ENCODE results near the gene NUDC. TPM values are rescaled to one million over a fixed set of nuclear protein-coding genes. Genes with fewer than 3 reads are reported as not detected.

Gene NUDC
- total RNA-seq, 2 experiments from 2014 or later = 43.0 to 44.6 TPM

- ATAC-seq (ENCODE audit: poor library complexity) = no peak
- Histone ChIP-seq H3K4me3 (ENCODE audit: low read length) (no peak overlapping the region), H3K27me3 (ENCODE audit: control insufficient read depth in 1 of 2, insufficient read depth in 2 of 2, low read length in 2 of 2) (no peaks in the 10 kb centered on the region), H3K9me3 (ENCODE audit: control insufficient read depth in 1 of 2, insufficient read depth in 1 of 2, low read length in 2 of 2) (no peaks in the 10 kb centered on the region), H3K4me1 (ENCODE audit: insufficient read depth, low read length) (no peaks in the 10 kb centered on the region), H3K36me3 (ENCODE audit: insufficient read depth, low read length) (peaks cover 11% of the 10 kb centered on the region), H3K27ac (ENCODE audit: low read depth in 1 of 2, low read length in 2 of 2) (no peak overlapping the region)
- intact Hi-C loops (cut with DNase I, micrococcal nuclease) = no loop called here
- POLR2A ChIA-PET = interaction anchor here (0.6 kb wide), 1 partner anchor 354 kb away, joined by 3 read pairs; no protein-coding TSS in a partner anchor
- TF ChIP-seq, protein P1, sequence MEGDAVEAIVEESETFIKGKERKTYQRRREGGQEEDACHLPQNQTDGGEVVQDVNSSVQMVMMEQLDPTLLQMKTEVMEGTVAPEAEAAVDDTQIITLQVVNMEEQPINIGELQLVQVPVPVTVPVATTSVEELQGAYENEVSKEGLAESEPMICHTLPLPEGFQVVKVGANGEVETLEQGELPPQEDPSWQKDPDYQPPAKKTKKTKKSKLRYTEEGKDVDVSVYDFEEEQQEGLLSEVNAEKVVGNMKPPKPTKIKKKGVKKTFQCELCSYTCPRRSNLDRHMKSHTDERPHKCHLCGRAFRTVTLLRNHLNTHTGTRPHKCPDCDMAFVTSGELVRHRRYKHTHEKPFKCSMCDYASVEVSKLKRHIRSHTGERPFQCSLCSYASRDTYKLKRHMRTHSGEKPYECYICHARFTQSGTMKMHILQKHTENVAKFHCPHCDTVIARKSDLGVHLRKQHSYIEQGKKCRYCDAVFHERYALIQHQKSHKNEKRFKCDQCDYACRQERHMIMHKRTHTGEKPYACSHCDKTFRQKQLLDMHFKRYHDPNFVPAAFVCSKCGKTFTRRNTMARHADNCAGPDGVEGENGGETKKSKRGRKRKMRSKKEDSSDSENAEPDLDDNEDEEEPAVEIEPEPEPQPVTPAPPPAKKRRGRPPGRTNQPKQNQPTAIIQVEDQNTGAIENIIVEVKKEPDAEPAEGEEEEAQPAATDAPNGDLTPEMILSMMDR (IDR thresholded peaks at IDR 0.05) = no peak
- Mint-ChIP-seq H3K9me3 (no peaks in the 10 kb centered on the region), H3K36me3 (ENCODE audit: low read depth) (peaks cover 25% of the 10 kb centered on the region), H3K27ac (no peak overlapping the region), H3K27me3 (no peaks in the 10 kb centered on the region), H3K4me3 (no peak overlapping the region), H3K4me1 (ENCODE audit: low read depth) (no peaks in the 10 kb centered on the region)
- CTCF ChIA-PET = no interaction called here
- no peak for DNase-seq
Measured at GRCh38 chr1:26951216-26951615, 29.7 kb downstream of the NUDC start.

DNA sequence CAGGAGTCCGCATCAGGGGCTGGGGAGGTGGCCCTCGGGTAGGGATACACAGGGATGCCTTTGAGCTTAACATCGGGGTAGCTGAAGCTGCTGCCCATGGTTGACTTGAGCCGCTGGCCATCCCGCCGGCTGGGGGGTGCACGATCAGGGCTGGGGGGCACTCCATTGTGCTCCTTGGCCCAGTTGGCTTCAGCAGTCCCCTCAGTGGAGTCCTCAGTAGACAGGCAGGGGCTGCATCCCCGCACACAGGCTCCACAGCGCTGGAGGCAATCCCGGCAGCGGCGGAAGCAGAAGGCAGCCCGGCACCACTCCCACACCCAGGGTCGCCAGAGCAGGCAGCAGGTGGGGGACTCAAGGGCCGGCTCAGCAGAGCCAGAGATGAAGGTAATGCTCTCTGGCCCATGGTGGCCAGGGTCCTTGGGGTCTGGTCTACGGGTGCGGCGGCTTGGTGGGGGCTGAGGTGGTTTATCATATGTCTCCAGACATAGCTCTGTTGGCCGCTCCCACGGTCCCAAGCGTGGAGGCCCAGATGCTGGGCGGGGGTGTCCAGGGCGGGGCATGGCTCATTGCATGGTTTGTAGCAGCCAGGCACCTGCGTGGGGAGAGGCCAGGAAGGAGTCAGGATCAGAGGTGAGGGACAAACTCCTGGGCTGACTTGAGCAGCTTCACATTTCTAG, 30.4 kb downstream of the NUDC start:
- no peaks in the 10 kb centered on the region for H3K9me3 Mint-ChIP-seq

GRCh38 chr1:26953374-26953773, 31.8 kb downstream of the NUDC start:
- H3K4me1 Mint-ChIP-seq (ENCODE audit: low read depth) = no peaks in the 10 kb centered on the region
- no peaks in the 10 kb centered on the region for H3K9me3 Mint-ChIP-seq
- TF ChIP-seq, protein P1 (IDR thresholded peaks at IDR 0.05) = no peak
- no peak overlapping the region for H3K4me3 Mint-ChIP-seq
- H3K27ac Mint-ChIP-seq = no peak overlapping the region
- Histone ChIP-seq H3K36me3 (ENCODE audit: insufficient read depth, low read length) (peaks cover 5% of the 10 kb centered on the region), H3K9me3 (ENCODE audit: control insufficient read depth in 1 of 2, insufficient read depth in 1 of 2, low read length in 2 of 2) (no peaks in the 10 kb centered on the region), H3K27me3 (ENCODE audit: control insufficient read depth in 1 of 2, insufficient read depth in 2 of 2, low read length in 2 of 2) (peaks cover 0 to 2% of the 10 kb centered on the region in 2 experiments), H3K4me1 (ENCODE audit: insufficient read depth, low read length) (no peaks in the 10 kb centered on the region), H3K4me3 (ENCODE audit: low read length) (no peak overlapping the region), H3K27ac (ENCODE audit: low read depth in 1 of 2, low read length in 2 of 2) (no peak overlapping the region)
- ATAC-seq (ENCODE audit: poor library complexity) (no peak), DNase-seq (no peak)
- POLR2A ChIA-PET = no interaction called here
- intact Hi-C loops (cut with DNase I, micrococcal nuclease) = no loop called here
- CTCF ChIA-PET = no interaction called here
- H3K36me3 Mint-ChIP-seq (ENCODE audit: low read depth) = peaks cover 14% of the 10 kb centered on the region
- H3K27me3 Mint-ChIP-seq = peaks cover 4% of the 10 kb centered on the region

More for the DNA sequence above, 30.4 kb downstream of the NUDC start:
- intact Hi-C loops (cut with DNase I, micrococcal nuclease) = no loop called here
- H3K27me3 ChIP-seq (ENCODE audit: control insufficient read depth in 1 of 2, insufficient read depth in 2 of 2, low read length in 2 of 2) = no peaks in the 10 kb centered on the region
- H3K9me3 ChIP-seq (ENCODE audit: control insufficient read depth in 1 of 2, insufficient read depth in 1 of 2, low read length in 2 of 2) = no peaks in the 10 kb centered on the region
- POLR2A ChIA-PET = no interaction called here
- H3K27ac ChIP-seq (ENCODE audit: low read depth in 1 of 2, low read length in 2 of 2) = no peak overlapping the region
- no peak overlapping the region for H3K27ac Mint-ChIP-seq
- H3K36me3 Mint-ChIP-seq (ENCODE audit: low read depth) = peaks cover 17% of the 10 kb centered on the region
- H3K4me3 Mint-ChIP-seq = no peak overlapping the region
- ATAC-seq (ENCODE audit: poor library complexity) = no peak
- H3K27me3 Mint-ChIP-seq = no peaks in the 10 kb centered on the region
- TF ChIP-seq, protein P1 (IDR thresholded peaks at IDR 0.05) = no peak
- H3K4me1 ChIP-seq (ENCODE audit: insufficient read depth, low read length) = no peaks in the 10 kb centered on the region
- CTCF ChIA-PET = no interaction called here
- no peak for DNase-seq
- H3K4me1 Mint-ChIP-seq (ENCODE audit: low read depth) = no peaks in the 10 kb centered on the region
- H3K4me3 ChIP-seq (ENCODE audit: low read length) = no peak overlapping the region
- peaks cover 5% of the 10 kb centered on the region for H3K36me3 ChIP-seq (ENCODE audit: insufficient read depth, low read length)
